ENCODE measurements around the gene SCGB1A1. TPM values are rescaled to one million over a fixed set of nuclear protein-coding genes. Genes with fewer than 3 reads are reported as not detected.
"Not testable (repeated sequence)": the region's sequence is repeated elsewhere in the genome, so short reads cannot be mapped to it uniquely, and the experiment has no call there.

Gene SCGB1A1
- total and polyA plus RNA-seq, 8 donors = 0.94 to 4.3 TPM; not detected in 6

DNA sequence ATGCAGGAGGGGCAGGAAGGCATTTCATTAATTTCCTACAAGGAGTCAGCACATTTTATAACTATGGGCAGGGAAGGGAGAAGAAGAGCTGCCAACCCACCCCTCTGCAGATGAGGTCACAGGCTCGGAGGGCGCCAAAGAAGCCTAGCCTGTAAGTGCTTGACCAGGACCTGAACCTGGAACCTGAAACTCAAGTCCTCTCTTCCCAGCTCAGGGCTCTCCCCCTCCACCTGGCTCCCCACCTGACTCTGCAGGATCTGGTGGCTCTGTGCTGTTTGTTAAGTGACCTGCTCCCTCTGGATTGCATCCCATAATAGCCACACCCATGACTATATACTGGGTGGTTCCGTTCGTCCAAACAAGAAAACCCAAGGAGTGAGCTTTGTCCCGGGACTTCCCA lies 27.3 kb downstream of the SCGB1A1 start:
- intact Hi-C loops (cut with DNase I) = no loop called here
- Histone ChIP-seq H3K36me3 (no peaks in the 10 kb centered on the region), H3K27me3 (no peaks in the 10 kb centered on the region), H3K27ac (no peak overlapping the region), H3K4me3 (no peak overlapping the region), H3K9me3 (no peaks in the 10 kb centered on the region), H3K4me1 (peaks cover 0 to 5% (median 4%) of the 10 kb centered on the region in 3 donors)
- no peak for FAIRE-seq
- TF ChIP-seq, protein P1, sequence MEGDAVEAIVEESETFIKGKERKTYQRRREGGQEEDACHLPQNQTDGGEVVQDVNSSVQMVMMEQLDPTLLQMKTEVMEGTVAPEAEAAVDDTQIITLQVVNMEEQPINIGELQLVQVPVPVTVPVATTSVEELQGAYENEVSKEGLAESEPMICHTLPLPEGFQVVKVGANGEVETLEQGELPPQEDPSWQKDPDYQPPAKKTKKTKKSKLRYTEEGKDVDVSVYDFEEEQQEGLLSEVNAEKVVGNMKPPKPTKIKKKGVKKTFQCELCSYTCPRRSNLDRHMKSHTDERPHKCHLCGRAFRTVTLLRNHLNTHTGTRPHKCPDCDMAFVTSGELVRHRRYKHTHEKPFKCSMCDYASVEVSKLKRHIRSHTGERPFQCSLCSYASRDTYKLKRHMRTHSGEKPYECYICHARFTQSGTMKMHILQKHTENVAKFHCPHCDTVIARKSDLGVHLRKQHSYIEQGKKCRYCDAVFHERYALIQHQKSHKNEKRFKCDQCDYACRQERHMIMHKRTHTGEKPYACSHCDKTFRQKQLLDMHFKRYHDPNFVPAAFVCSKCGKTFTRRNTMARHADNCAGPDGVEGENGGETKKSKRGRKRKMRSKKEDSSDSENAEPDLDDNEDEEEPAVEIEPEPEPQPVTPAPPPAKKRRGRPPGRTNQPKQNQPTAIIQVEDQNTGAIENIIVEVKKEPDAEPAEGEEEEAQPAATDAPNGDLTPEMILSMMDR (IDR thresholded peaks at IDR 0.05) = no peak
- DNase-seq = no peak
- no peak for ATAC-seq
- 67 to 77% methylated on average over 5 of the region's 5 CpGs for WGBS, 2 donors

DNA sequence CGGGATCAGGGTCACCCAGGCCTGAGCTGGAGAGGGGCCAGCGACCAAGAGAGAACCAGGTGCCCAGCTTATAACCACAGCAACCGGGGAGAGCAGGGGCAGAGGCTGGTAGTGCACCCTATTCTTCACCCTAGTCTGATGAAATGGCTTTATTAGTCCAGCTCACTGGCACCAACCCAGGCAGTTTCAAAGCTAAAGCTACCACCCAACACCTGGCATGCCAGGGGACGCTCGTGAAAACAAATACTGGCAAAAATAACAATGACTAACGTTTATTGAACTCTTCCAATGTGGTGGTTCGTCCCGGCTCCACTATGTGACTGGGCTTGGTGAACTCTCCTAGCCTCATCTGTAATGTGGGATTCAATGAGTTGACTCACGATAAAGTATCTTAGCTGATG lies 30.6 kb downstream of the SCGB1A1 start:
- H3K4me1 ChIP-seq = peaks cover 0 to 5% (median 4%) of the 10 kb centered on the region in 3 donors
- H3K36me3 ChIP-seq = no peaks in the 10 kb centered on the region
- no peak overlapping the region for H3K4me3 ChIP-seq
- no peaks in the 10 kb centered on the region for H3K9me3 ChIP-seq
- H3K27me3 ChIP-seq = no peaks in the 10 kb centered on the region
- DNase-seq = peak in 2 of 6 donors; percentile 34 to 36
- intact Hi-C loops (cut with DNase I) = no loop called here
- H3K27ac ChIP-seq = no peak overlapping the region
- ATAC-seq = peak; percentile 38 to 64 (median 45)
- WGBS, 2 donors = 47 to 52% methylated on average over 9 of the region's 9 CpGs
- no peak for FAIRE-seq
- TF ChIP-seq, protein P1 (IDR thresholded peaks at IDR 0.05) = no peak

DNA sequence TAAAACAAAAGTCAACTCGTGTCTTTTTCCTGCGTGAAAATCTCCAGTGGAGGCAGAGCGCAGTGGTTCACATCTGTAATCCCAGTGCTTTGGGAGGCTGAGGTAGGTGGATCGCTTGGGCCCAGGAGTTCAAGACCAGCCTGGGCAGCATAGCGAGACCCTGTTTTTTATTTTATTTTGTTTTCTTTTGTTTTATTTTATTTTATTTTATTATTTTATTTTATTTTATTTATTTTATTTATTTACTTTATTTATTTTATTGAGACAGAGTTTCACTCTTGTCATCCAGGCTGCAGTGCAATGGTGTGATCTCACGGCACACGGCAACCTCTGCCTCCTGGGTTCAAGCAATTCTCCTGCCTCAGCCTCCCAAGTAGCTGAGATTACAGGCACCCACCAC lies 31.1 kb downstream of the SCGB1A1 start:
- ATAC-seq; H3K27ac ChIP-seq; FAIRE-seq; intact Hi-C loops (cut with DNase I); H3K4me3 ChIP-seq; H3K4me1 ChIP-seq; H3K36me3 ChIP-seq; H3K9me3 ChIP-seq; DNase-seq; H3K27me3 ChIP-seq: not testable (repeated sequence)
- WGBS, 2 donors = 80 to 86% methylated on average over 7 of the region's 7 CpGs

DNA sequence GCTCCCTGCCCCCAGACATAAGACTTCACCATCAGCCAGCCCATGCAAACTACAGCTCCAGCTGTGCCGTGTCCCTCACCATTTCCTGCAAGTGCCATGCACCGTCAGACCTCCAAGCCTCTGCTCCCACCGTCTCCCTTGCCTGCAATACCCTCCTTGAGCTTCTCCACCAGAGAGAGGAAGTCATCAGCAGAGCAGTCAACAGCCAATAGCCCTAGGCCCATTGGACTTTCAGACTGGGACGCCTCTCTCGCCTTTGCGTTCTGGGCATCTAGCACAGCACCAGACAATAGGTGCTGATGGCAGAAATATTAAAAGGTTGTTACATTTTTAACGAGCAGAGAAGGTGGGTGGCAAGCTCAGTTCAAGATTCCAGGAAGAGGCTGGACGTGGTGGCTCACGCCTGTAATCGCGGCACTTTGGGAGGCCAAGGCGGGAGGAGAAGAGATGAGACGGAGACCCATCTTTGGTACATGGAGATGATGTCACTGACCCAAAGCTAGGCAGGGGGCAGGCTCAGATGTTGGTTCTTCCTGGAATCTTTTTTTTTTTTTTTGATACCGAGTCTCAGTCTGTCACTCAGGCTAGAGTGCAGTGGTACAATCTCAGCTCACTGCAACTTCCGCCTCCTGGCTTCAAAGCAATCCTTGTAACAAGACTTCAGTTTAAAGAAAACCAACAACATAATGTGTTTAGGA lies 31.9 kb downstream of the SCGB1A1 start:
- Histone ChIP-seq H3K27ac (no peak overlapping the region), H3K36me3 (no peaks in the 10 kb centered on the region), H3K9me3 (no peaks in the 10 kb centered on the region), H3K4me3 (no peak overlapping the region), H3K27me3 (no peaks in the 10 kb centered on the region), H3K4me1 (no peaks in the 10 kb centered on the region)
- FAIRE-seq = no peak
- WGBS, 2 donors = 89% methylated on average over 15 of the region's 15 CpGs
- no peak for DNase-seq
- no peak for ATAC-seq
- TF ChIP-seq, protein P1 (IDR thresholded peaks at IDR 0.05) = no peak
- intact Hi-C loops (cut with DNase I) = no loop called here

DNA sequence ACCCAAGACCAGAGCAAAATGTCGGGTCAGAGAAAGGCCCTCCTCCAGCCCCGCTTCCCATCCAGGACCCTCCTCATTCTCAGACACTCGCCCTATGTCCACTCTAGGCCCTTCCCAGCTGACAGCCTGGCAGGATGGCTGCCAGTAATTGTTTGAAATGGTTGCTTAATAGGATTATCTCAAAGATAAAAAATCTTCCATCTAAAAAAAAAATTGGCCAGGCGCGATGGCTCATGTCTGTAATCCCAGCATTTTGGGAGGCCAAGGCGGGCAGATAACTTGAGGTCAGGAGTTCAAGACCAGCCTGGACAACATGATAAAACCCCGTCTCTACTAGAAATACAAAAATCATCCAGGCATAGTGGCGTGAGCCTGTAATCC lies 32.4 kb downstream of the SCGB1A1 start:
- intact Hi-C loops (cut with DNase I) = no loop called here
- Histone ChIP-seq H3K27me3 (no peaks in the 10 kb centered on the region), H3K4me3 (no peak overlapping the region), H3K4me1 (no peaks in the 10 kb centered on the region), H3K36me3 (no peaks in the 10 kb centered on the region), H3K9me3 (no peaks in the 10 kb centered on the region), H3K27ac (no peak overlapping the region)
- ATAC-seq (no peak), DNase-seq (no peak), FAIRE-seq (no peak)
- TF ChIP-seq, protein P1 (IDR thresholded peaks at IDR 0.05) = no peak
- WGBS, 2 donors = 74 to 88% methylated on average over 8 of the region's 8 CpGs

Data from pancreas (tissue), 10 donors.